ENCODE results near the gene APBA2.
A peak's percentile ranks its signal among the peaks of the same experiment; 100 is the strongest.

Gene APBA2

GRCh38 chr15:28873006-28873405 is 12.8 kb upstream of the APBA2 start:
- H3K4me1 Mint-ChIP-seq, result peaks cover 15% of the 10 kb centered on the region
- no peak overlapping the region for H3K4me3 Mint-ChIP-seq
- no peak overlapping the region for H3K27ac Mint-ChIP-seq
- H3K27me3 Mint-ChIP-seq, result no peaks in the 10 kb centered on the region
- H3K36me3 Mint-ChIP-seq, result no peaks in the 10 kb centered on the region
- H3K9me3 Mint-ChIP-seq, result no peaks in the 10 kb centered on the region

- no peaks in the 10 kb centered on the region for H3K27me3 Mint-ChIP-seq
- peaks cover 15% of the 10 kb centered on the region for H3K4me1 Mint-ChIP-seq
- no peak overlapping the region for H3K27ac Mint-ChIP-seq
- H3K36me3 Mint-ChIP-seq, result no peaks in the 10 kb centered on the region
- H3K4me3 Mint-ChIP-seq, result no peak overlapping the region
- no peaks in the 10 kb centered on the region for H3K9me3 Mint-ChIP-seq
Measured at GRCh38 chr15:28873585-28874190, 12.1 kb upstream of the APBA2 start.

DNA sequence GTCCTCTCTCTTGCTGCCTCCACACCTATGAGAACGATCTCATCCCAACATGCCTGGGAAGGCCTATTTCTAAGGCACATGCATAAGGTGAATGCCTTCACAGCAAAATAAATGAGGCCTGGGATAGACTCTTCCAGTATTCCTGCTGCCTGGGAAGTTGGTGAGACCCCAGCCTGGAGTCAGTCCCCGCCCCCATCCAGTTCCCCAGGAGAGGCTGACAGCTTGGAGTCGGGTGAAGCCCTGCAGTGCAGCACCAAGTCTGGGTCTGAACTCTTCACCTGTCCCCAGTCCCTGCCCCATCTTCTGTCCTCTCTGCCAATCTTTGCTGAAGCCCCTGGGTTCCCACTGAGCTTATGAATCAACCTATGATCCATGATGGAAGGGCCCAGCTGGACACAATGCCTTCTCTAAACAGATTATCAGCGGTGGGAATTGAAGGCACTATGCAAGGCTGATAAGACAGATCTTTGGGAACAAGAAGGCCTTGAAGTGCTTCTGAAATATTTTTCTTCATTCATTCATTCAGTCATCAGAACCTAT is 10.2 kb upstream of the APBA2 start:
- Mint-ChIP-seq H3K4me1 (peaks cover 15% of the 10 kb centered on the region), H3K27me3 (no peaks in the 10 kb centered on the region), H3K4me3 (peak overlapping the region; percentile 71), H3K9me3 (no peaks in the 10 kb centered on the region), H3K36me3 (no peaks in the 10 kb centered on the region), H3K27ac (peak overlapping the region; percentile 30)

DNA sequence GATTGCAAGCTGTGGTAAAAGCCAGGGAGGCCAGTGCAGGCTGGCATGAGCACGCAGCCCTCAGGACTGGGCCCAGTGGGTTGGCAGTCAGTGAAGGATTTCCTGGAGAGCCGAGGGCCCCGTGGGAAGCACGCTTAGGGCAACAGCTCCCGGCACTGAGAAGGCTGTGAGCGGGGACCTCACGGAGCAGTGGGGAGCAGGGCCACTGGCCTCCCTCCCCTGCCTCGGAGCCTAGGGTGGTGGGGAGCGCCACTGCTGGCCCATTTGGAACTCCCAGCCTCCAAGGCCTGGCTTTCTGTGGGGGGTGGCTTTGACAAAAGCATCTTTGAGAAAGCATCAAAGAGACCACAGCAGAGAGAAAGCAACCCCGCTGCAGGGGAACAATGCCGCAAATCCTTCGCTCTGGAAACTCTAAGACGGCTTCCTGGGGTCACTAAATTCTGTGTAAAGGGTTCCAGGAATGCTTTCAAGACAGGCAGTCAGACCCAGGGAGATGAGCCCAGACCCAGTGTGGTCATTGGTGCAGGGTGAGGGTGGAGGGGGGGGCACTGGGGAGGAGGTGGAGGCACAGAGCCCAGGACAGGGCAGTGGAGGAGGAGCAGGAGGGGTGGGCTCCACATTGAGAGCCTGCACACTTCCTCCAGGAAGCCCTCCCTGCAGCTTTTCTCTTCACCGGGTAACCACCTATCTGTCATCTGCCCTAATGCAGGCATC is 9.5 kb upstream of the APBA2 start:
- H3K27me3 Mint-ChIP-seq, result no peaks in the 10 kb centered on the region
- H3K27ac Mint-ChIP-seq, result no peak overlapping the region
- peak overlapping the region; percentile 71 for H3K4me3 Mint-ChIP-seq
- peaks cover 15% of the 10 kb centered on the region for H3K4me1 Mint-ChIP-seq
- no peaks in the 10 kb centered on the region for H3K36me3 Mint-ChIP-seq
- no peaks in the 10 kb centered on the region for H3K9me3 Mint-ChIP-seq

DNA sequence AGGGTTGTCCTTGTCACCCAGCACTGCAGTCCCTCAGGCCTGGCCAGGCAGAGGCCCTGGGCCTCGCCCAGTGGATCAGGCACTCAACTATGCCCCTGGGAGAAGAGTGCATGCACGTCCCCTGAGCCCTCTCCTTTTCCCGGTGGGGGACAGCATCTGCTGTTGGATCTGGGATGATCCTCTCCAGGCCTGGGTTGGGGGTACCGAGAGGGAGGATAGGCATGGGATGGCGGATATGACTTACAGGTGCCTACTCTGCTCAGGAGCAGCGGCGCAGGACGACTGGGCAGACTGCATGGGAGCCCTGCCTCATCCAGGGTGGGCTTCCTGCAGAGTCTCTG is 9.0 kb upstream of the APBA2 start:
- Mint-ChIP-seq H3K4me3 (no peak overlapping the region), H3K36me3 (no peaks in the 10 kb centered on the region), H3K27ac (no peak overlapping the region), H3K27me3 (no peaks in the 10 kb centered on the region), H3K4me1 (peaks cover 15% of the 10 kb centered on the region), H3K9me3 (no peaks in the 10 kb centered on the region)

GRCh38 chr15:28878209-28878608 is 7.6 kb upstream of the APBA2 start:
- no peak overlapping the region for H3K4me3 Mint-ChIP-seq
- no peaks in the 10 kb centered on the region for H3K27me3 Mint-ChIP-seq

GRCh38 chr15:28879551-28879950 is 6.2 kb upstream of the APBA2 start:
- H3K27me3 Mint-ChIP-seq, result no peaks in the 10 kb centered on the region
- H3K27ac Mint-ChIP-seq, result no peak overlapping the region
- H3K9me3 Mint-ChIP-seq, result no peaks in the 10 kb centered on the region
- H3K4me3 Mint-ChIP-seq, result no peak overlapping the region
- H3K4me1 Mint-ChIP-seq, result peaks cover 11% of the 10 kb centered on the region
- no peaks in the 10 kb centered on the region for H3K36me3 Mint-ChIP-seq

More at GRCh38 chr15:28878209-28878608, 7.6 kb upstream of the APBA2 start:
- Mint-ChIP-seq H3K4me1 (peaks cover 15% of the 10 kb centered on the region), H3K9me3 (no peaks in the 10 kb centered on the region), H3K27ac (no peak overlapping the region), H3K36me3 (no peaks in the 10 kb centered on the region)

DNA sequence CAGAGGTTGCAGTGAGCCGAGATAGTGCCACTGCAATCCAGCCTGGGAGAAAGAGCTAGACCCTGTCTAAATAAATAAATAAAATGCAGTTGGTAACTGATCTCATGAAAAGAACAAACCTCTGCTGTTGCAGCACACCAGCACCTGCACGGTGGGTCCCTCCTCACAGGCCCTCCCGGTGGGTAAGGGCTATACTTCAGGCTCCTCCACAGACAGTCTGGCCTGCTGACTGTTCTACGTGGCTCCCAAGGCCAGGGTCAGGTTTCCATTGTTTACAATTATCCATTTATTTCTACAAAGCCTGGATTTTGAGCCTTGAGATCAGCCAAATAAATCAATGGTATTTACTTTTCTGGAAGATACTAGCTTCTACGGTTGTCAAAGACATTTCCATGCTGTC is 5.1 kb upstream of the APBA2 start:
- no peaks in the 10 kb centered on the region for H3K27me3 Mint-ChIP-seq
- peaks cover 14% of the 10 kb centered on the region for H3K4me1 Mint-ChIP-seq
- no peaks in the 10 kb centered on the region for H3K9me3 Mint-ChIP-seq
- H3K4me3 Mint-ChIP-seq, result no peak overlapping the region
- H3K27ac Mint-ChIP-seq, result no peak overlapping the region
- H3K36me3 Mint-ChIP-seq, result no peaks in the 10 kb centered on the region

- H3K9me3 Mint-ChIP-seq, result no peaks in the 10 kb centered on the region
- H3K36me3 Mint-ChIP-seq, result no peaks in the 10 kb centered on the region
- H3K4me3 Mint-ChIP-seq, result no peak overlapping the region
Measured at GRCh38 chr15:28881170-28881569, 4.6 kb upstream of the APBA2 start.

DNA sequence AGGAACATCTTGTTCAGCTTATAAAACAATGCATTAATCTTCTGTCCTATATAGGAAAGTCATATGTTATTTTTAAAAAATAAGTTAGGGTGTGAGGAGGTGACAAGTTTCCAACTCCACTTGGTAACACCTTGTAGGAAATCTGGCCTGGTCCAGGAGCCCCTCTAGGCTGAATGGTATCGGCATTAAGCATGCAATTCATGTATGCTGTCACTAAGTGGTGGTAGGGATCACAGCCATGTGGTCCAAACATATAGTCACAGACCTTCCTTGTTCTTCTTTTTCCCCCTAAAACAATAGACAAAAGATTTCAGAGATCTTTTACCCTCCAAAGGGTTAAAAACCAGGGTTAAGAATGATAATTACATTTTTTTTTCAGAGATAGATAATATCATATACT is 4.2 kb upstream of the APBA2 start:
- H3K27me3 Mint-ChIP-seq, result no peaks in the 10 kb centered on the region
- H3K36me3 Mint-ChIP-seq, result no peaks in the 10 kb centered on the region
- H3K4me1 Mint-ChIP-seq, result peaks cover 6% of the 10 kb centered on the region
- no peak overlapping the region for H3K27ac Mint-ChIP-seq
- H3K9me3 Mint-ChIP-seq, result no peaks in the 10 kb centered on the region
- H3K4me3 Mint-ChIP-seq, result no peak overlapping the region

More at GRCh38 chr15:28881170-28881569, 4.6 kb upstream of the APBA2 start:
- Mint-ChIP-seq H3K27me3 (no peaks in the 10 kb centered on the region), H3K27ac (no peak overlapping the region), H3K4me1 (peaks cover 9% of the 10 kb centered on the region)

GRCh38 chr15:28884151-28884940 is 1.4 kb upstream of the APBA2 start:
- no peaks in the 10 kb centered on the region for H3K36me3 Mint-ChIP-seq
- peak overlapping the region; percentile 79 for H3K4me3 Mint-ChIP-seq
- H3K9me3 Mint-ChIP-seq, result no peaks in the 10 kb centered on the region
- H3K27me3 Mint-ChIP-seq, result no peaks in the 10 kb centered on the region
- peaks cover 31% of the 10 kb centered on the region for H3K4me1 Mint-ChIP-seq
- no peak overlapping the region for H3K27ac Mint-ChIP-seq

DNA sequence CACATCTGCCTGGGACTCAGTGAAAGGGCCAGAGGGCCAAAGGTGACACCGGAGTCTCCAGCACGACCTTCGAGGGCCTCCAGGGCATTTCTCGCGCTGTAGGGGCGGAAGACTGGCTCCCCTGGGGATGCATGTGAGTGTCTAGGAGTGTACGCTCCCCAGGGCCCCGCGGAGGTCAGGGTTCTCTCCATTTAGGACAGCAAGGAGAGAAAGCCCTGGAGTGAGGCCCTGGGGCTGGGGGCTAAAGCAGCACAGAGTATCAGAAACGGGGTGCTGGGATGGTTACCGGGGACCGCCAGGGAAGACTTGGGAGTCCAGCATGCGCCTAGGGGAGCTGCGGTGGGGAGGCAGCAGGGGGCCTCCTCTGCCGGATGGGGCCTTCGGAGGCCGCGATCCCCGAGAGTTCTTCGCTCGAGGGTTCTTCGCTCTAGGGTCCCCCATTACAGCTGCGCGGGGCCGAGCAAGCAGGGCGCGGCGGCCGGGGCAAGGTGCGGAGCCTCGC is 595 bp upstream of the APBA2 start:
- Mint-ChIP-seq H3K27ac (peak overlapping the region; percentile 70), H3K4me1 (peaks cover 40% of the 10 kb centered on the region), H3K4me3 (peak overlapping the region; percentile 79), H3K27me3 (no peaks in the 10 kb centered on the region), H3K36me3 (no peaks in the 10 kb centered on the region), H3K9me3 (no peaks in the 10 kb centered on the region)

- Mint-ChIP-seq H3K27ac (peak overlapping the region; percentile 91), H3K4me3 (peak overlapping the region; percentile 89), H3K9me3 (no peaks in the 10 kb centered on the region)
Measured at GRCh38 chr15:28886431-28887338, 911 bp downstream of the APBA2 start.

GRCh38 chr15:28887339-28888174 is 1.8 kb downstream of the APBA2 start:
- H3K4me3 Mint-ChIP-seq, result peak overlapping the region; percentile 89
- H3K4me1 Mint-ChIP-seq, result peaks cover 63% of the 10 kb centered on the region
- H3K36me3 Mint-ChIP-seq, result no peaks in the 10 kb centered on the region
- H3K27ac Mint-ChIP-seq, result peak overlapping the region; percentile 91
- H3K27me3 Mint-ChIP-seq, result no peaks in the 10 kb centered on the region
- H3K9me3 Mint-ChIP-seq, result no peaks in the 10 kb centered on the region

More at GRCh38 chr15:28886431-28887338, 911 bp downstream of the APBA2 start:
- H3K27me3 Mint-ChIP-seq, result no peaks in the 10 kb centered on the region
- H3K36me3 Mint-ChIP-seq, result no peaks in the 10 kb centered on the region
- peaks cover 55% of the 10 kb centered on the region for H3K4me1 Mint-ChIP-seq
